8988T (cell line): ENCODE measurements around the gene TRIM17.

ENCODE experiments used
- DNase-seq: peaks from one replicate; pipeline ENCODE4 v3.0.0; 2011

The TRIM17 gene

GRCh38 chr1:228400237-228400651, 16.4 kb downstream of the TRIM17 start:
- DNase-seq = no peak

- no peak for DNase-seq
Measured at GRCh38 chr1:228399531-228400236, 17.0 kb downstream of the TRIM17 start.

GRCh38 chr1:228398741-228399461, 17.8 kb downstream of the TRIM17 start:
- no peak for DNase-seq

- no peak for DNase-seq
Measured at GRCh38 chr1:228397966-228398365, 18.7 kb downstream of the TRIM17 start.

GRCh38 chr1:228396770-228397662, 19.6 kb downstream of the TRIM17 start:
- DNase-seq = no peak

GRCh38 chr1:228394571-228395394, 21.9 kb downstream of the TRIM17 start:
- no peak for DNase-seq

GRCh38 chr1:228393811-228394570, 22.7 kb downstream of the TRIM17 start:
- DNase-seq = no peak

- DNase-seq = no peak
Measured at GRCh38 chr1:228393268-228393701, 23.4 kb downstream of the TRIM17 start.

- DNase-seq = no peak
Measured at GRCh38 chr1:228392111-228392936, 24.3 kb downstream of the TRIM17 start.

- no peak for DNase-seq
Measured at GRCh38 chr1:228391411-228392020, 25.1 kb downstream of the TRIM17 start.

GRCh38 chr1:228390649-228391048, 26.0 kb downstream of the TRIM17 start:
- DNase-seq = no peak

- no peak for DNase-seq
Measured at GRCh38 chr1:228387321-228387720, 29.3 kb downstream of the TRIM17 start.

- no peak for DNase-seq
Measured at GRCh38 chr1:228385232-228385631, 31.4 kb downstream of the TRIM17 start.

- no peak for DNase-seq
Measured at GRCh38 chr1:228383773-228384172, 32.9 kb downstream of the TRIM17 start.

GRCh38 chr1:228381356-228381755, 35.3 kb downstream of the TRIM17 start:
- DNase-seq = no peak

GRCh38 chr1:228379666-228380065, 37.0 kb downstream of the TRIM17 start:
- DNase-seq = no peak

- DNase-seq = no peak
Measured at GRCh38 chr1:228378873-228379460, 37.7 kb downstream of the TRIM17 start.

GRCh38 chr1:228378090-228378872, 38.4 kb downstream of the TRIM17 start:
- DNase-seq = peak; percentile 90

- DNase-seq = no peak
Measured at GRCh38 chr1:228377664-228378089, 39.0 kb downstream of the TRIM17 start.
